Astrocyte (in vitro differentiated cells and primary cell): ENCODE measurements around the gene LRIG1. TPM values are rescaled to one million over a fixed set of nuclear protein-coding genes. Genes with fewer than 3 reads are reported as not detected.

Experiments used
- DNase-seq: peaks from one replicate; pipeline ENCODE4 v3.0.0-alpha.2; 2010; ENCODE audit warnings: low read depth
- FAIRE-seq: peaks from 2 replicates; lab custom pipeline; 2011; peaks lifted over from hg19 to GRCh38; lab: Jason Lieb, UNC
- H2AFZ ChIP-seq: 2 replicates; pipeline ENCODE4 v1.6.0; 2012; ENCODE audit warnings: low read depth, low read length, inconsistent platforms
- H3K27ac ChIP-seq: 2 replicates; pipeline ENCODE4 v1.5.1; 2011; ENCODE audit warnings: low read depth, low read length, inconsistent platforms
- H3K27me3 ChIP-seq: 2 replicates; pipeline ENCODE4 v1.6.0; 2011; ENCODE audit warnings: low read length, inconsistent platforms; ENCODE audit not compliant: insufficient read depth
- H3K36me3 ChIP-seq: 2 replicates; pipeline ENCODE4 v1.5.1; 2011; ENCODE audit warnings: low read length, inconsistent platforms; ENCODE audit not compliant: insufficient read depth
- H3K4me1 ChIP-seq: 2 replicates; pipeline ENCODE4 v1.5.1; 2011; ENCODE audit warnings: low read length, inconsistent platforms; ENCODE audit not compliant: insufficient read depth
- H3K4me2 ChIP-seq: 2 replicates; pipeline ENCODE4 v1.6.0; 2012; ENCODE audit warnings: low read length, inconsistent platforms
- H3K4me3 ChIP-seq: 2 replicates; pipeline ENCODE4 v1.5.1; 2011; ENCODE audit warnings: low read depth, mild to moderate bottlenecking, low read length, inconsistent platforms; ENCODE audit not compliant: insufficient read depth
- H3K79me2 ChIP-seq: 2 replicates; pipeline ENCODE4 v1.6.0; 2012; ENCODE audit warnings: mild to moderate bottlenecking, low read length, inconsistent platforms; ENCODE audit not compliant: insufficient read depth
- H3K9ac ChIP-seq: 2 replicates; pipeline ENCODE4 v1.6.0; 2012; ENCODE audit warnings: mild to moderate bottlenecking, low read length, inconsistent platforms
- H3K9me3 ChIP-seq: 2 replicates; pipeline ENCODE4 v1.5.1; 2012; ENCODE audit warnings: low read depth, mild to moderate bottlenecking, low read length, inconsistent platforms; ENCODE audit not compliant: insufficient read depth
- H4K20me1 ChIP-seq: 2 replicates; pipeline ENCODE4 v1.6.0; 2012; ENCODE audit warnings: low read length, inconsistent platforms; ENCODE audit not compliant: insufficient read depth
- H3K27ac Mint-ChIP-seq: one replicate; pipeline ENCODE4 v1.8.0; 2021; ENCODE audit warnings: mild to moderate bottlenecking, mixed read lengths; ENCODE audit not compliant: unreplicated experiment
- H3K27me3 Mint-ChIP-seq: one replicate; pipeline ENCODE4 v1.8.0; 2021; ENCODE audit warnings: low read depth, mixed read lengths; ENCODE audit not compliant: unreplicated experiment
- H3K36me3 Mint-ChIP-seq: one replicate; pipeline ENCODE4 v1.8.0; 2021; ENCODE audit warnings: low read depth, mixed read lengths; ENCODE audit not compliant: unreplicated experiment
- H3K4me1 Mint-ChIP-seq: one replicate; pipeline ENCODE4 v1.8.0; 2021; ENCODE audit warnings: low read depth, mixed read lengths; ENCODE audit not compliant: unreplicated experiment
- H3K4me3 Mint-ChIP-seq: one replicate; pipeline ENCODE4 v1.8.0; 2021; ENCODE audit warnings: mild to moderate bottlenecking, moderate library complexity, mixed read lengths; ENCODE audit not compliant: unreplicated experiment
- H3K9me3 Mint-ChIP-seq: one replicate; pipeline ENCODE4 v1.8.0; 2021; ENCODE audit warnings: mild to moderate bottlenecking, mixed read lengths; ENCODE audit not compliant: unreplicated experiment
- CTCF ChIP-seq: IDR thresholded peaks from 2 replicates; pipeline ENCODE4 v1.5.1; 2011; ENCODE audit warnings: low read depth, mild to moderate bottlenecking, inconsistent platforms, low read length, moderate library complexity; ENCODE audit not compliant: insufficient read depth
- EZH2 ChIP-seq: IDR thresholded peaks from 2 replicates; pipeline ENCODE4 v1.6.1; 2012; ENCODE audit warnings: mild to moderate bottlenecking, low read length, inconsistent platforms; ENCODE audit not compliant: insufficient read depth
- total RNA-seq: library from RNA; stranded (reverse); gene quantifications from 2 replicates; pipeline ENCODE4 v1.2.1, GENCODE V29; 2021

Gene LRIG1
- total RNA-seq, 1 donor from 2014 or later = 39.7 TPM

DNA sequence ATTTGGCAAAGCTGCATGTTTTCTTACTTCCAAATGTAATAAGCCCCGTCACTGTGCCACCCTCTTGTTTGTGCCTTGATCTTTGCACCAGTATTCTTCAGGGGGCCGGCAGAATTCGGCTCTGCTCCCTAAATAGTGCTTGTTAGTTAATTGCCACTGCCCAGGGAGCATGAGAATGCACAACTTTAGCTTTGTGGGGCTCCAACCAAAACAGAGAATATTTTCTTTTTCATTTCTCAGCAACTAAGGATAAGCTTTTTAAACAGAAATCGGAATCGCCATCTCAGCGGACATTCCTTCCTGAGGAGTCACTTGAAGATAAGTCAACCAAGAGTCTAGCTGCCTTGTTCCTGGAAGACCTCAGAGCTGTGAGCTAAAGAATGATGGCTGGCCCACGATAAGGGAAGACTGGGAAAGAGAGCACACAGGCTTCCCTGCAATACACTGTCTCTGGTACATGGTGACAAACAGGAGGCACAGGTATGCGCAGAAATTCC lies 106.0 kb downstream of the LRIG1 start:
- TF ChIP-seq EZH2 = no peak
- TF ChIP-seq CTCF = no peak
- H3K9me3 Mint-ChIP-seq = no peaks in the 10 kb centered on the region
- no peaks in the 10 kb centered on the region for H3K79me2 ChIP-seq
- no peaks in the 10 kb centered on the region for H4K20me1 ChIP-seq
- H3K4me1 Mint-ChIP-seq = peaks cover 24% of the 10 kb centered on the region
- no peaks in the 10 kb centered on the region for H3K9me3 ChIP-seq
- peak overlapping the region; percentile 75 for H3K4me2 ChIP-seq
- peaks cover 32% of the 10 kb centered on the region for H3K4me1 ChIP-seq
- no peak overlapping the region for H3K4me3 Mint-ChIP-seq
- peaks cover 14% of the 10 kb centered on the region for H3K36me3 ChIP-seq
- DNase-seq = peak; percentile 91
- no peaks in the 10 kb centered on the region for H3K27me3 ChIP-seq
- no peak overlapping the region for H2AFZ ChIP-seq
- peak overlapping the region; percentile 65 for H3K27ac ChIP-seq
- H3K4me3 ChIP-seq = no peak overlapping the region
- FAIRE-seq = peak; percentile 72
- peak overlapping the region; percentile 56 for H3K27ac Mint-ChIP-seq
- peak overlapping the region; percentile 34 for H3K9ac ChIP-seq
- no peaks in the 10 kb centered on the region for H3K27me3 Mint-ChIP-seq
- peaks cover 45% of the 10 kb centered on the region for H3K36me3 Mint-ChIP-seq

DNA sequence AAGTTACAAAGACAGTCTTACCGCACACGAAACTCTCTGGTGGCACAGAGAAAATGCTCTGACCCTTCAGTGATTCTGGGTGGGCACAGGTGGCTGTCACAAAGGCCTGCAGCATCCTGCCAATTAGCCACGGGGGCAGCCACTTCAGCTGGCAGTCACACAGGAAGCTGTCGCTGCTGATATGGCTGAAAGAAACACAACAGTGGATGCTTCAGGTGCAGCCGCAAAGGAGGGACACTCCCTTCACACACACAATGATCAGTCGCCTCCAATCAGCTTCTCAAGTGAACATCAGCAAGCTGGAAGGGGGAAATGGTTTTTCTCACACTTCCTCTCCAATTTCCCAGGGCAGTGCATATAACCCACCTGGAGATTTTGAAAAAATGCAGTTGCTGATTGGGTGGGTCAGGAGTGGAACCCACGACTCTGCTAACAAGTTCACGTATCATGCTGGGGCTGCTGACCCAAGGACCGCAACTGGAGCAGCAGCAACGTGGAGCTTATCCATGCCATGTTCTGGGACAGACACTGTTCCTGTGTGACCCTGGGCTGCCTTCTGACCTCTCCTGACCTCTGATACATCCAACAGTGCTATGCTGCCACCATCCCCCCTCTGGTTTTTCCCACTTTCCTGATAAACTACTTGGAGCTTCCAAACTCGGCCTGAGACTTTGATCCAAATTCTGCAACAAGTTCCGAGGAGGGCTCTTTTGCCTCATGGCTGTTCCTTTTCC lies 106.6 kb downstream of the LRIG1 start:
- Mint-ChIP-seq H3K9me3 (no peaks in the 10 kb centered on the region), H3K4me1 (peaks cover 24% of the 10 kb centered on the region), H3K36me3 (peaks cover 45% of the 10 kb centered on the region), H3K27me3 (no peaks in the 10 kb centered on the region), H3K4me3 (no peak overlapping the region), H3K27ac (peak overlapping the region; percentile 56)
- FAIRE-seq (no peak), DNase-seq (no peak)
- Histone ChIP-seq H3K9me3 (no peaks in the 10 kb centered on the region), H3K4me2 (peak overlapping the region; percentile 75), H4K20me1 (no peaks in the 10 kb centered on the region), H3K36me3 (peaks cover 14% of the 10 kb centered on the region), H3K9ac (peak overlapping the region; percentile 34), H3K79me2 (no peaks in the 10 kb centered on the region), H2AFZ (no peak overlapping the region), H3K4me3 (no peak overlapping the region), H3K4me1 (peaks cover 32% of the 10 kb centered on the region), H3K27me3 (no peaks in the 10 kb centered on the region), H3K27ac (peak overlapping the region; percentile 65)
- no peak for TF ChIP-seq EZH2
- TF ChIP-seq CTCF = no peak
